Glutamatergic neuron (in vitro differentiated cells): ENCODE data around the gene DOCK3. TPM values are rescaled to one million over a fixed set of nuclear protein-coding genes. Genes with fewer than 3 reads are reported as not detected.
"Not testable (repeated sequence)": the region's sequence is repeated elsewhere in the genome, so short reads cannot be mapped to it uniquely, and the experiment has no call there.

Source experiments
- DNase-seq: peaks from one replicate; pipeline ENCODE4 v3.0.0; 2022
- H3K27ac Mint-ChIP-seq: one replicate; pipeline ENCODE4 v1.8.0; 2020; ENCODE audit warnings: mild to moderate bottlenecking, mixed read lengths, inconsistent platforms; ENCODE audit not compliant: unreplicated experiment
- H3K27me3 Mint-ChIP-seq: one replicate; pipeline ENCODE4 v1.8.0; 2020; ENCODE audit warnings: mild to moderate bottlenecking, moderate library complexity, mixed read lengths, inconsistent platforms; ENCODE audit not compliant: unreplicated experiment
- H3K36me3 Mint-ChIP-seq: one replicate; pipeline ENCODE4 v1.8.0; 2020; ENCODE audit warnings: mild to moderate bottlenecking, mixed read lengths, inconsistent platforms; ENCODE audit not compliant: unreplicated experiment
- H3K4me1 Mint-ChIP-seq: one replicate; pipeline ENCODE4 v1.8.0; 2020; ENCODE audit warnings: mild to moderate bottlenecking, low read depth, mixed read lengths, inconsistent platforms; ENCODE audit not compliant: unreplicated experiment
- H3K4me3 Mint-ChIP-seq: one replicate; pipeline ENCODE4 v1.8.0; 2020; ENCODE audit warnings: mild to moderate bottlenecking, mixed read lengths, inconsistent platforms; ENCODE audit not compliant: unreplicated experiment
- H3K9me3 Mint-ChIP-seq: one replicate; pipeline ENCODE4 v1.8.0; 2020; ENCODE audit warnings: mild to moderate bottlenecking, moderate library complexity, mixed read lengths, inconsistent platforms; ENCODE audit not compliant: unreplicated experiment
- CTCF ChIP-seq: fragments of 200-600 bp; sonication (generic); IDR thresholded peaks from one replicate; pipeline ENCODE4 v1.5.0; 2021; ENCODE audit not compliant: partially characterized antibody, unreplicated experiment
- total RNA-seq: library from RNA; stranded (reverse); fragmentation: NEBNext Ultra II Directional; extraction: Animal tissue kit (Norgen Biotek cat#: 25700); gene quantifications from one replicate; pipeline ENCODE4 v1.2.1, GENCODE V29; 2021; ENCODE audit not compliant: unreplicated experiment

The DOCK3 gene
- total RNA-seq, 1 donor from 2014 or later, result 13.4 TPM

- no peaks in the 10 kb centered on the region for H3K27me3 Mint-ChIP-seq
- H3K36me3 Mint-ChIP-seq, result peaks cover 4% of the 10 kb centered on the region
- H3K9me3 Mint-ChIP-seq, result no peaks in the 10 kb centered on the region
- no peak overlapping the region for H3K4me3 Mint-ChIP-seq
- TF ChIP-seq CTCF, result no peak
- DNase-seq, result no peak
- H3K4me1 Mint-ChIP-seq, result no peaks in the 10 kb centered on the region
- no peak overlapping the region for H3K27ac Mint-ChIP-seq
Observed at GRCh38 chr3:50830451-50830850, 155.7 kb downstream of the DOCK3 start.

GRCh38 chr3:50831009-50831408, 156.3 kb downstream of the DOCK3 start:
- H3K27me3 Mint-ChIP-seq, H3K4me1 Mint-ChIP-seq, H3K9me3 Mint-ChIP-seq, H3K4me3 Mint-ChIP-seq, DNase-seq, H3K27ac Mint-ChIP-seq, H3K36me3 Mint-ChIP-seq: not testable (repeated sequence)

- no peak for TF ChIP-seq CTCF
- H3K9me3 Mint-ChIP-seq, result no peaks in the 10 kb centered on the region
- no peaks in the 10 kb centered on the region for H3K4me1 Mint-ChIP-seq
- no peak overlapping the region for H3K4me3 Mint-ChIP-seq
- no peak for DNase-seq
- peaks cover 6% of the 10 kb centered on the region for H3K36me3 Mint-ChIP-seq
- H3K27me3 Mint-ChIP-seq, result no peaks in the 10 kb centered on the region
- no peak overlapping the region for H3K27ac Mint-ChIP-seq
Observed at GRCh38 chr3:50840983-50841489, 166.3 kb downstream of the DOCK3 start.

- Mint-ChIP-seq H3K36me3 (no peaks in the 10 kb centered on the region), H3K27me3 (peaks cover 2% of the 10 kb centered on the region), H3K4me1 (no peaks in the 10 kb centered on the region), H3K4me3 (no peak overlapping the region), H3K9me3 (peaks cover 1% of the 10 kb centered on the region), H3K27ac (no peak overlapping the region)
- DNase-seq, result no peak
- TF ChIP-seq CTCF, result no peak
Observed at GRCh38 chr3:50848308-50848707, 173.6 kb downstream of the DOCK3 start.

GRCh38 chr3:50850639-50851511, 176.1 kb downstream of the DOCK3 start:
- DNase-seq, result no peak
- no peaks in the 10 kb centered on the region for H3K4me1 Mint-ChIP-seq
- H3K36me3 Mint-ChIP-seq, result no peaks in the 10 kb centered on the region
- peaks cover 2% of the 10 kb centered on the region for H3K27me3 Mint-ChIP-seq
- TF ChIP-seq CTCF, result no peak
- H3K4me3 Mint-ChIP-seq, result no peak overlapping the region
- no peak overlapping the region for H3K27ac Mint-ChIP-seq
- peaks cover 1% of the 10 kb centered on the region for H3K9me3 Mint-ChIP-seq
